ENCODE measurements around the gene RASGRP4.

DNA sequence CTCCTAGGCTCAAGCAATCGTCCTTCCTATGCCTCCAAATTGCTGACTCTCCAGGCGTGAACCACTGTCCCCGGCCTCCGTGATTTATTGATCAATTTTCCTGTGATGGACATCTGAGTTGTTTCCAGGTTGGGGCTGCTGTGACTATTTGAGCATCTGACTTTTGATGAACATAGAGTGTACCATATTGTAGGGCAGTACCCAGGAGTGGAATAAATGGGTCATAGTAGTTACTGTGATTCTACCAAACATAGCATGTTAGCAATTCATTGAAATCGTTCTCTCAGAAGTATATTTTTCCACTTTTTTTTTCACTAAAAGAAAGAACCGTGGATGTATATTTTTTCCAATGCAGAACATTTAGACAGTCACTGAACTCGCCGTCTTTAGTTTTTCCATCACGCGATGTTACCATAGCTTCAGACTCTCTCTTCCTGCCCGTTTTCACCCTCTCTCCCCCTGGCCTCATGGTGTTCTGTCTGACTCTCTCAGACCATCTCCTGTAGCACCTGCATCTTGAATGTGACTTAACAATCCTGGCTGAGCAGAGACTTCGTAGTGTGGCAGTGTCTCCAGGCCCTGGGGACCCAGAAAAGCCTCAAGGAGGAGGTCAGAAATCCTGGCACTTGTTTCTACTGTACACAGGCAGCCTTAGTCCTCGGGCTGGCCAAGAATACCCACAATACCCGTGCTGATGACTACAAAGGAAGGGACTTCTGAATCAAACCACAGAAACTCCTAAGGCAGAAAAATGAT, 3.2 kb upstream of the RASGRP4 start:
- TF ChIP-seq, protein P1, sequence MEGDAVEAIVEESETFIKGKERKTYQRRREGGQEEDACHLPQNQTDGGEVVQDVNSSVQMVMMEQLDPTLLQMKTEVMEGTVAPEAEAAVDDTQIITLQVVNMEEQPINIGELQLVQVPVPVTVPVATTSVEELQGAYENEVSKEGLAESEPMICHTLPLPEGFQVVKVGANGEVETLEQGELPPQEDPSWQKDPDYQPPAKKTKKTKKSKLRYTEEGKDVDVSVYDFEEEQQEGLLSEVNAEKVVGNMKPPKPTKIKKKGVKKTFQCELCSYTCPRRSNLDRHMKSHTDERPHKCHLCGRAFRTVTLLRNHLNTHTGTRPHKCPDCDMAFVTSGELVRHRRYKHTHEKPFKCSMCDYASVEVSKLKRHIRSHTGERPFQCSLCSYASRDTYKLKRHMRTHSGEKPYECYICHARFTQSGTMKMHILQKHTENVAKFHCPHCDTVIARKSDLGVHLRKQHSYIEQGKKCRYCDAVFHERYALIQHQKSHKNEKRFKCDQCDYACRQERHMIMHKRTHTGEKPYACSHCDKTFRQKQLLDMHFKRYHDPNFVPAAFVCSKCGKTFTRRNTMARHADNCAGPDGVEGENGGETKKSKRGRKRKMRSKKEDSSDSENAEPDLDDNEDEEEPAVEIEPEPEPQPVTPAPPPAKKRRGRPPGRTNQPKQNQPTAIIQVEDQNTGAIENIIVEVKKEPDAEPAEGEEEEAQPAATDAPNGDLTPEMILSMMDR (IDR thresholded peaks at IDR 0.05 in 8 of 11, conservative IDR thresholded peaks at IDR 0.05 in 3 of 11): no peak
- no peak for TF ChIP-seq POLR2A (IDR thresholded peaks at IDR 0.05)
